ENCODE data around the gene DUOX2. TPM values are rescaled to one million over a fixed set of nuclear protein-coding genes. Genes with fewer than 3 reads are reported as not detected.

Gene DUOX2
- polyA plus RNA-seq, 1 experiment: not detected

DNA sequence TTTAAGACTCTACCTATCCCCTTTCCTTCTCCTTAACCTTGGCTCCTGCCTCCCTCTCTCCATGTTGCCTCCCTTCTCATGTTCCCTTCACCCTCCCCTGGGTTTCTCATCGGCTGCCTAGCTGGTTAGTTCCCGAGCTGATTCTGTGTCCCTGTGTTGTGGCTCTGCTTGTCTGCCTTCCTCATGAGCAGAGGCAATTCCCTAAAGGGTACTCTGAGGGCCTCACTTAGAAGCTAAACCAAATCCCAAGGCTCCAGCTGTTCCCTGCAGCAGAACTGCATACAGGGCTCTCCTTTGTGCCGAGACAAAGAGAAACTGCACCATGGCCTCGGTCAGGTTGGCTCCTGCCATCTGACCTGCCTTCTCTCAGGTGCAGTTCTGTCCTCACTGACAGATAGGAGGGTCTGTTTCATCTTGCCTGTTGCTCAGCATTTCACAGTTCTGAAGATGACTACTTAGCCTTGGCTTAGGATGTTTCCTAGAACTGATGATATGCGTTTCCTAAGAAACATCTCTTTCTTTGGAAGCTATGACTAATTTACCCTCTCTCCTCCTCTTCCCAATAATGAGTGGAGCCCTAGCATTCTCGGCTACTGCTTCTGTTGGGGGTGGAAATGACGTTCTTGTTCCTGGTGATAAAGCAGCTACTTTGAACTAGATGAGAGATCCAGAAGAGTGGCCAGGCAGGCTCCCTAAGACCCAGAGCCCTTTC lies 42.9 kb upstream of the DUOX2 start:
- POLR2A ChIA-PET: no interaction called here
- no peaks in the 10 kb centered on the region for H3K27me3 ChIP-seq (ENCODE audit: control insufficient read depth, insufficient read depth, low read length)
- CTCF ChIA-PET: interaction anchor here (1.0 to 2.5 kb wide), 4 partner anchors 11 to 243 kb away, joined by 3 to 8 read pairs (median 7); no protein-coding TSS in a partner anchor
- no peak for TF ChIP-seq CTCF (IDR thresholded peaks at IDR 0.05; ENCODE audit: insufficient read depth, low read depth, low read length)
- H3K4me3 ChIP-seq (ENCODE audit: low read depth, low read length): no peak overlapping the region
- H3K36me3 ChIP-seq (ENCODE audit: control insufficient read depth, insufficient read depth, low read length): no peaks in the 10 kb centered on the region
- peak; percentile 21 for DNase-seq (ENCODE audit: low read depth)

DNA sequence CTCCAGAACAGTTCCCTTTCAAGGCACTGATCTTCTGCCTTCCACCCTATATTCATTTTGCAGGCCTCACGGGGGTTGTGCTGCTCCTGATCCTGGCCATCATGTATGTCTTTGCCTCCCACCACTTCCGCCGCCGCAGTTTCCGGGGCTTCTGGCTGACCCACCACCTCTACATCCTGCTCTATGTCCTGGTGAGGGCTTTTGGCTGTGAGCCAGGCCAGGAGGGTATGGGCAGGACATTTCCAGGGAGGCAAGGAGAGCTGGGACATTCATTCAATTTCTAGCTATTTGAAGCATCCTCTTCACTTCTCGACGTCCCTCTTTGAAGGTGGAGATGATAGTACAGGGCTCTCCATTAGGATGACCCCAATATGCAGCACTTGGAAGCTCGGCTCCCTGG lies 41.8 kb upstream of the DUOX2 start:
- ChIA-PET POLR2A (no interaction called here), CTCF (interaction anchor here (1.0 to 2.5 kb wide), 2 partner anchors 38 to 244 kb away, joined by 3 to 7 read pairs; no protein-coding TSS in a partner anchor)
- TF ChIP-seq CTCF (IDR thresholded peaks at IDR 0.05; ENCODE audit: insufficient read depth, low read depth, low read length): no peak
- Histone ChIP-seq H3K36me3 (ENCODE audit: control insufficient read depth, insufficient read depth, low read length) (0 out of 2 replicates have a peak, but pooled peaks cover 1% of the 10 kb centered on the region), H3K27me3 (ENCODE audit: control insufficient read depth, insufficient read depth, low read length) (no peaks in the 10 kb centered on the region), H3K4me3 (ENCODE audit: low read depth, low read length) (no peak overlapping the region)
- DNase-seq (ENCODE audit: low read depth): no peak

DNA sequence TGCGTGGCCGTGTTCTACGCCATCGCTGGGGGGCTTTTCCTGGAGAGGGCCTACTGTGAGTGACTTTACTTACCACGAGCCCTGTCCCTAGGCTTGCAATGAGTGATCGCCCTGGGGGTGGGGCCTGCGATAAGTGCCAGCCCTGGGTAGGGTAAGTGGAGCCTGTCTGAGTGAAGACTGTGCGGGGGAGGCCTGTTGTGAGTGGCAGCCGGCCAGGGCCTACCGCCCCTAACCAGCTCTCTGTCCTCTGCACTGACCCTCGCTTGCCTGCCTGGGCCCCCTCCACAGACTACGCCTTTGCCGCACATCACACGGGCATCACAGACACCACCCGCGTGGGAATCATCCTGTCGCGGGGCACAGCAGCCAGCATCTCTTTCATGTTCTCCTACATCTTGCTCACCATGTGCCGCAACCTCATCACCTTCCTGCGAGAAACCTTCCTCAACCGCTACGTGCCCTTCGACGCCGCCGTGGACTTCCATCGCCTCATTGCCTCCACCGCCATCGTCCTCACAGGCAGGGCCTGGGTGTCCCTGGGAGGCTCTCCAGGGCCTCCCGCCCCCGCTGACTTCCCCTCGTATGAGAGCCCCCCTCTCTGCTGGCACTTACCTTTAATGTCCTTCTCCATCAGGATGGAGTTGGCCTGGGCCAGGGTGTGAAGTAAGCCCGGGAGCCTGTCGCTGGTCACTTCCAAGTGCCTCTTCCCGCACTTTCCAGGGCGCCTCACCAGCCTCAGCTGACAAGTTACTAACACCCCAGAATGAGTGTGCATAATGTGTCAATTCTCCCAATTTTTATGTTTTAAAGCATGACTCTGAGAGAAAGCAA lies 38.2 kb upstream of the DUOX2 start:
- TF ChIP-seq CTCF (IDR thresholded peaks at IDR 0.05; ENCODE audit: insufficient read depth, low read depth, low read length): no peak
- CTCF ChIA-PET: no interaction called here
- DNase-seq (ENCODE audit: low read depth): no peak

DNA sequence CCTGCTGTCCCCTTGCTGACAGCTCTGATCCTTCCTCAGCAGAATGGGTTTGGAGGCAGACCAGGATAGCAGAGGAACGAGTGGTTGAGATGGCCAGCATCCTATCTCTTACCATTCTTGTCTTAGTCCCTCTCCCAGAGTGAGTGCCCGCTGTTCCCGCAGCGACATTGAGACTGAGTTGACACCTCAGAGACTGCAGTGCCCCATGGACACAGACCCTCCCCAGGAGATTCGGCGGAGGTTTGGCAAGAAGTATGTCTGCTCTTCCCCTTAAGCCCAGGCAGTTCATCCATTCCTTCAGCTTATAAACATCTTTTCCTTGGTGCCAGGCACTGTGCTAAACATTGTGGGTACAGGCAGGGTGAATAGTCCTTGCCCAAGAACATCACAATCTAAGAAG lies 37.0 kb upstream of the DUOX2 start:
- ChIA-PET CTCF (no interaction called here), POLR2A (no interaction called here)
- DNase-seq (ENCODE audit: low read depth): no peak
- TF ChIP-seq CTCF (IDR thresholded peaks at IDR 0.05; ENCODE audit: insufficient read depth, low read depth, low read length): no peak
- no peak overlapping the region for H3K4me3 ChIP-seq (ENCODE audit: low read depth, low read length)
- H3K36me3 ChIP-seq (ENCODE audit: control insufficient read depth, insufficient read depth, low read length): 0 out of 2 replicates have a peak, but pooled peaks cover 1% of the 10 kb centered on the region
- no peaks in the 10 kb centered on the region for H3K27me3 ChIP-seq (ENCODE audit: control insufficient read depth, insufficient read depth, low read length)

More for the DNA sequence above, 38.2 kb upstream of the DUOX2 start:
- H3K27me3 ChIP-seq (ENCODE audit: control insufficient read depth, insufficient read depth, low read length): no peaks in the 10 kb centered on the region
- 0 out of 2 replicates have a peak, but pooled peaks cover 1% of the 10 kb centered on the region for H3K36me3 ChIP-seq (ENCODE audit: control insufficient read depth, insufficient read depth, low read length)
- POLR2A ChIA-PET: no interaction called here
- H3K4me3 ChIP-seq (ENCODE audit: low read depth, low read length): no peak overlapping the region

DNA sequence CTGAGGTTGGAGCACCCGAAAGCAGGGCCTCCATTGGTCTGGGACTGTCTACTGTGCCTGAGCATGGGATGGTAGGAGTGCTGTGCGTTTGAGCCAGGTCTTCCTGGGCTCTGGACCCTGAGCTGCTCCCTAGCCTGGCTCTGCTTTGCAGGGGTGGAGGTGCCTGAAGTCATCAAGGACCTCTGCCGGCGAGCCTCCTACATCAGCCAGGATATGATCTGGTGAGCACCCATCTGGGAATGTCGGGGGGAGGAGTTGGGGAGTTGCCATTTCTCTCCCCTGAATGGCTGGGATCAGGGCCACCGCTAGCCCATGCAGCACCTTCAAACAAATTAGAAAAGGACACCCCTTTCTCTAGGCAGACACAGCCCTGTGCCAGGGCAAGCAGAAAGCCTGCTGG lies 36.5 kb upstream of the DUOX2 start:
- ChIA-PET POLR2A (no interaction called here), CTCF (interaction anchor here (1.2 kb wide), 1 partner anchor 14 kb away, joined by 3 read pairs; no protein-coding TSS in a partner anchor)
- H3K27me3 ChIP-seq (ENCODE audit: control insufficient read depth, insufficient read depth, low read length): no peaks in the 10 kb centered on the region
- no peak for TF ChIP-seq CTCF (IDR thresholded peaks at IDR 0.05; ENCODE audit: insufficient read depth, low read depth, low read length)
- no peak overlapping the region for H3K4me3 ChIP-seq (ENCODE audit: low read depth, low read length)
- no peak for DNase-seq (ENCODE audit: low read depth)
- H3K36me3 ChIP-seq (ENCODE audit: control insufficient read depth, insufficient read depth, low read length): 0 out of 2 replicates have a peak, but pooled peaks cover 1% of the 10 kb centered on the region

Measured in BJ (cell line).